Activated naive CD4-positive, alpha-beta T cell treated with anti-CD3 and anti-CD28 coated beads, Interleukin-2, amount 50 U/mL, for 72 hours (primary cell): ENCODE measurements around the gene ZNF660. TPM values are rescaled to one million over a fixed set of nuclear protein-coding genes. Genes with fewer than 3 reads are reported as not detected.
A peak's percentile ranks its signal among the peaks of the same experiment; 100 is the strongest.
"Not testable (repeated sequence)": the region's sequence is repeated elsewhere in the genome, so short reads cannot be mapped to it uniquely, and the experiment has no call there.

Source experiments
- ATAC-seq, 2 donors: fragments of 150-1000 bp; cut with Tn5 transposase; 2 replicates each; pipeline ENCODE4 v1.10.0; 2021; ENCODE audit warnings: mild to moderate bottlenecking in 2 of 2, moderate library complexity in 2 of 2
- DNase-seq, 2 donors: peaks; one replicate each; pipeline ENCODE4 v3.0.0; 2021 to 2022; ENCODE audit warnings: low spot score in 2 of 2
- H3K27ac Mint-ChIP-seq, 2 donors: one replicate each; pipeline ENCODE4 v1.8.0; 2022; ENCODE audit warnings: mild to moderate bottlenecking in 2 of 2, mixed read lengths in 2 of 2
- H3K36me3 Mint-ChIP-seq, 2 donors: one replicate each; pipeline ENCODE4 v1.8.0; 2022; ENCODE audit warnings: mixed read lengths in 2 of 2
- H3K9me3 Mint-ChIP-seq, 2 donors: one replicate each; pipeline ENCODE4 v1.8.0; 2022; ENCODE audit warnings: mixed read lengths in 2 of 2
- total RNA-seq, 2 donors: library from RNA; stranded (reverse); gene quantifications; one replicate each; pipeline ENCODE4 v1.2.3, GENCODE V29; 2022

ZNF660 gene
- total RNA-seq, 2 donors from 2014 or later = 0.23 to 1.1 TPM

- not testable (repeated sequence) for DNase-seq, H3K27ac Mint-ChIP-seq, ATAC-seq
- H3K9me3 Mint-ChIP-seq = peaks cover 23 to 32% of the 10 kb centered on the region in 2 donors
- H3K36me3 Mint-ChIP-seq = peaks cover 41 to 48% of the 10 kb centered on the region in 2 donors
Observed at GRCh38 chr3:44580971-44581370, 3.8 kb upstream of the ZNF660 start.

GRCh38 chr3:44596621-44597020 is 11.9 kb downstream of the ZNF660 start:
- Mint-ChIP-seq H3K36me3 (peaks cover 17 to 20% of the 10 kb centered on the region in 2 donors), H3K27ac (no peak overlapping the region), H3K9me3 (peaks cover 22% of the 10 kb centered on the region in 2 donors)
- DNase-seq (no peak), ATAC-seq (no peak)

GRCh38 chr3:44601749-44602148 is 17.0 kb downstream of the ZNF660 start:
- Mint-ChIP-seq H3K9me3 (peaks cover 0 to 4% of the 10 kb centered on the region in 2 donors), H3K36me3 (no peaks in the 10 kb centered on the region), H3K27ac (no peak overlapping the region)
- no peak for DNase-seq
- ATAC-seq = no peak

GRCh38 chr3:44612678-44613077 is 27.9 kb downstream of the ZNF660 start:
- ATAC-seq = no peak
- Mint-ChIP-seq H3K36me3 (no peaks in the 10 kb centered on the region), H3K9me3 (no peaks in the 10 kb centered on the region), H3K27ac (no peak overlapping the region)
- DNase-seq = no peak

DNA sequence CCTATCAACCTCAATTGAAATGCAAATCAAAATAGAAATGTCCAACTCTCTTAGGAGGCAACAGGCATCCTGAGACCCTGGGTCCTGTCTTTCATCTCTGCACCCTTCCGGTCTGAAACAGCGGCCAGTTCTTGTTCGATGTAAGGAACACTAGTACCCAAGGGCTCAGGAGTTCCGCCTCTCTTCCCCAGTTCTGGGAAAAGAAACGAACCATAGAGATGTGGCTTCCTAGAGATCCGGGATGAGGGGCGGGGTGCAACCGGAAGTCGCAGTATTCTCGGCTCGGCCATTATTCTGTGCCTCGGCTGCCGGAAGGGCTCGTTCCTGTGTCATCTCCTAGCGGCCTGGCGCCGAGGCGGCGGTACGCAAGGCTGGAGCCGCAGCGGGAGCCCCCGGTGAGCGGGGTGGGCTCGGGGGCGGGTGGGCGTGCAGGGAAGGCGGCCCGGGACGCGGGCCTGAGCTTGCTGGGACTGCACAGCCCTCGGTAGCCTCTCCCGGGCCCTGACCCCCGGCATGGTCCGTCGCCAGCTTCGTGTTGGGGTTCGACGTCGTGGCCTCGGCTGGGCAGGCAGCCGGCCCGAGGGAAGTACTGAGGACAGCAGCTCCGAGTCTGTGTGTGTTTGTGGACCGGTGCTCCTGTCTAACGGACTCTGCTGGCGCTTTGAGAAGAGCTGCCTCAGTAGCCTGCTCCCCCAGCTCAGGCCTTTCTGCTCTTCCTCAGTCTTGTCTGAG is 40.2 kb downstream of the ZNF660 start, which contains the start of gene ZNF197:
Gene ZNF197, plus strand, starts transcription at position 288 of the 732 bp plus-strand sequence. CDS start 4,119 bp downstream, outside the sequence.
- Mint-ChIP-seq H3K36me3 (peaks cover 9 to 12% of the 10 kb centered on the region in 2 donors), H3K27ac (peak within 1 kb of the TSS; percentile 88 to 89), H3K9me3 (no peaks in the 10 kb centered on the region)
- DNase-seq = peak; percentile 57 to 75
- peak; percentile 93 for ATAC-seq

GRCh38 chr3:44628716-44629115 is 44.0 kb downstream of the ZNF660 start:
- Mint-ChIP-seq H3K9me3 (no peaks in the 10 kb centered on the region), H3K36me3 (peaks cover 41 to 43% of the 10 kb centered on the region in 2 donors), H3K27ac (no peak overlapping the region)
- no peak for DNase-seq
- ATAC-seq = no peak

DNA sequence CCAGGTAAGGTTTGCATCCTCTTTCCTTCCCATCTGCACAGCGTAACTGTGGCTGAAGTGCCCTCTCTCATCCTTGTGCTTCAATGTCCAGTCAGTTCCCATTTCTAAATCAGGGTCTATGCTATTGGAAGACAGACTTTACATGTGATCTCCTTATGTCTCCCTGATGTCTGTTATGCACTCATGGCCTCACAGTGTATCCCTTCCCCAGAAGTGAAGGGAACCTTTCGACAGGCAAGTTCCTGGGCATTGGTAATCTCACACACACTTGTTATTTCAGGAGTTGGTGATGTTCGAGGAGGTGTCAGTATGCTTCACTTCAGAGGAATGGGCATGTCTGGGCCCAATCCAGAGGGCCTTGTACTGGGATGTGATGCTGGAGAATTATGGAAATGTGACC is 47.4 kb downstream of the ZNF660 start:
- Mint-ChIP-seq H3K9me3 (peaks cover 7 to 16% of the 10 kb centered on the region in 2 donors), H3K27ac (peak overlapping the region; percentile 1 to 6), H3K36me3 (peaks cover 63 to 69% of the 10 kb centered on the region in 2 donors)
- ATAC-seq (no peak), DNase-seq (no peak)

GRCh38 chr3:44642337-44642736 is 57.6 kb downstream of the ZNF660 start:
- peaks cover 63 to 72% of the 10 kb centered on the region in 2 donors for H3K36me3 Mint-ChIP-seq
- H3K9me3 Mint-ChIP-seq = peaks cover 45 to 51% of the 10 kb centered on the region in 2 donors
- peak in 1 of 2 donors; percentile 70 for ATAC-seq
- DNase-seq = no peak
- H3K27ac Mint-ChIP-seq = no peak overlapping the region

DNA sequence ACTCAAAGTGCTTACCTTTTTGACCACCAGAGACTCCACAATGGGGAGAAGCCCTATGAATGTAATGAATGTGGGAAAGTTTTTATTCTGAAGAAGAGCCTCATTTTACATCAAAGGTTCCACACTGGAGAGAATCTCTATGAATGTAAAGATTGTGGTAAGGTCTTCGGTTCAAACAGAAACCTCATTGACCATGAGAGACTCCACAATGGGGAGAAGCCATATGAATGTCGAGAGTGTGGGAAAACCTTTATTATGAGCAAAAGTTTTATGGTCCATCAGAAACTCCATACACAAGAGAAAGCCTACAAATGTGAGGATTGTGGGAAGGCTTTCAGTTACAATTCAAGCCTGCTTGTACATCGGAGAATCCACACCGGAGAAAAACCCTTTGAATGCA is 58.3 kb downstream of the ZNF660 start:
- DNase-seq (no peak), ATAC-seq (peak in 1 of 2 donors; percentile 40)
- Mint-ChIP-seq H3K9me3 (peaks cover 41 to 44% of the 10 kb centered on the region in 2 donors), H3K27ac (no peak overlapping the region), H3K36me3 (peaks cover 57 to 72% of the 10 kb centered on the region in 2 donors)

GRCh38 chr3:44647771-44648170 is 63.0 kb downstream of the ZNF660 start:
- H3K27ac Mint-ChIP-seq = peak overlapping the region in 1 of 2 donors; percentile 51
- peaks cover 36 to 58% of the 10 kb centered on the region in 2 donors for H3K36me3 Mint-ChIP-seq
- H3K9me3 Mint-ChIP-seq = peaks cover 19 to 23% of the 10 kb centered on the region in 2 donors
- no peak for ATAC-seq
- DNase-seq = no peak

DNA sequence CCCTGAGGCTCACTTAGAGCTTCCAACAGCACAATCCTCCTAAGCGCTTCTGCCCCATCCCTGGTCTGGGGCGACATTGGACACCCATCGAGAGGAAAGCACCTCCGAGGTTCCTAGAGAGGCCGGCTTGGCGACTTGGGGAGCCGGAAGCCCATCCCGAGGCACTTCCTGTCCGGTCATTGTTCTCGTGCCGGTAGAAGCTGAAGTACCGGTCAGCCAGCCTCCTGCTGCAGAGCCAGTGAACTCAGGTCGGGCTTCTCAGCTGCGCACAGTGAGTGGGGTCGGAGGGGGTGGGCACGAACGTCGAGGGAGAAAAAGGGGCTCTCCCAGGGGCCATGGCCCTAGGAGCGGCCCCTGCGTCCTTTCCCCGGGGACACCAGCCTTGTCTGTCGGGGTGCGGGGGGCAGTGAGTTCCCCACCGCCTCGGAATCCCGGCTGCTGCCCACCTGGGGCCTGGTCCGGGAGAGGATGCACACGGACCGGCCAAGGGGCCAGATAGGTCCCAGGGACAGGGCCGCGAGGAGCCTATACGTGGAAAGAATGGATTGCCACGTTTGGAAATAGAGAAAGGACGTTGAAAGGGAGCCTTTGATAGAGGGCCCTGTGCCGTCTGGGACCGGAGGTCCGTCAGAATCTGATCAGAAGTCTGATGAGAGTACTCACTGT is 63.9 kb downstream of the ZNF660 start, which contains the start of gene ZNF35:
Gene ZNF35, plus strand, starts transcription at position 169 of the 666 bp plus-strand sequence. CDS start 2,336 bp downstream, outside the sequence.
- peak within 1 kb of the TSS; percentile 51 to 55 for H3K27ac Mint-ChIP-seq
- H3K36me3 Mint-ChIP-seq = peaks cover 33 to 56% of the 10 kb centered on the region in 2 donors
- peak; percentile 72 to 79 for ATAC-seq
- DNase-seq = peak; percentile 46 to 56
- H3K9me3 Mint-ChIP-seq = peaks cover 14 to 17% of the 10 kb centered on the region in 2 donors

Other genes with a start within 250 kb of the ZNF660 start
- 10 to 100 TPM; 19.7 to 22.4 TPM for gene TCAIM, start 246.2 kb upstream of the ZNF660 start, total RNA-seq
- gene ZNF445, start 107.3 kb upstream of the ZNF660 start, total RNA-seq = 10 to 100 TPM in 1 of 2 donors, 1 to 10 TPM in 1; 9.5 to 20.9 TPM
- 1 to 10 TPM in 1 of 2 donors, under 1 TPM in 1; 0.97 to 2.4 TPM for gene ZKSCAN7, start 29.8 kb upstream of the ZNF660 start, total RNA-seq
- gene ZNF197, start 40.1 kb downstream of the ZNF660 start, total RNA-seq = 1 to 10 TPM; 8.1 to 9.6 TPM
- 1 to 10 TPM; 1.0 to 3.5 TPM for gene ZNF35, start 63.8 kb downstream of the ZNF660 start, total RNA-seq
- 1 to 10 TPM; 1.1 to 1.5 TPM for gene ZNF502, start 127.7 kb downstream of the ZNF660 start, total RNA-seq
- 1 to 10 TPM in 1 of 2 donors, under 1 TPM in 1; 0.64 to 1.4 TPM for gene ZNF501, start 144.7 kb downstream of the ZNF660 start, total RNA-seq
- 10 to 100 TPM; 20.2 to 31.3 TPM for gene KIAA1143, start 176.7 kb downstream of the ZNF660 start, total RNA-seq
- 10 to 100 TPM; 37.8 to 39.5 TPM for gene KIF15, start 176.8 kb downstream of the ZNF660 start, total RNA-seq